GM19035 (cell line): ENCODE measurements around the gene ANKRD18A.
A peak's percentile ranks its signal among the peaks of the same experiment; 100 is the strongest.

ENCODE experiments used
- ATAC-seq: cut with Tn5 transposase; IDR thresholded peaks from one replicate; pipeline ENCODE4 v1.9.1; 2021; ENCODE audit not compliant: unreplicated experiment

Gene ANKRD18A

DNA sequence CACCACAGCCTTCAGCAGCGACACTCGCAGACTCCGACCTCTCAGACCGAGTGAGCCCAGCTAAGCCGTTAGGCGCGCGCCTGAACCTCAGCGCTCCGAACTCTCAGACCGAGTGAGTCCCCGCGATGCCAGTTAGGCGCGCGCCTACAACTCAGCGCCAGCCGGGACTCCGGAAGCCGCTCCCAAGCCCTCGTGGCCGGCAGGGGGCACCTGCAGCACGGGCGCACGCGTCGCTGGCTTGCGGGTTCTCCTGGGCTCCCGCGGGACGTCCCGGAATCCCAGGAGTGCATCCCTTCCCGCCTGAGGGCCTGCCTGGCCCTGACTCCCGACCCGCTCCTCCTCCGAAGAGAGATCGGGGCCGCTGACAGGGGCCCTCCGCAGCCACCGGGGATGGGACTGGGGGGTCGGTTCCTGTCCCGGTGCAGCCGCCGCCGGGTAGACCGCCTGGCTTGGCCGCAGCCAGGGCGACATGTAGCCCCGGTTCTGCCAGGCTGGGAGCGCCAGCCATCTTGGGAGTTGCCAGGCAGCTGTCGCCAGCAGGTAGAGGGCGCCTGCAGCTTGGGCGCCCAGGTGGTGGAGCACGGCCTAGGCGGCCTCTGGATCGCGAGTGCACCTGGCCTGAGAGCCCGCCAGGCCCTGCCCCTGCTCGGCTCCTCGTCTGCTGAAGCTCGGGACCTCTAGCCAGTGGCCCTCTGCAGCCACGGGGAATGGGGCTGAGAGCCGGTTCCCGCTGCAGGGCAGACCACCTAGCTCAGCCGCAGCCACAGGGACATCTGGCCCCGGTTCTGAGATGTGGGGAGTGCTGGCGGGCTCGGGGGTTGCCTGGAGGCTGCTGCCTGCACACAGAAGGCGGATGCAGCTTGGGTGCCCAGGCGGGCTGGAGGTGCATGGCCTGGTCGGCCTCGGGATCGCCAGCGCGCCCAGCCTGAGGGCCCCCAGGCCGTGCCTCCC is at the start of gene ANKRD18A:
Gene ANKRD18A, minus strand, starts transcription at position 114 of the 951 bp plus-strand sequence. CDS start 311 bp downstream, outside the sequence.
- peak; percentile 66 for ATAC-seq

DNA sequence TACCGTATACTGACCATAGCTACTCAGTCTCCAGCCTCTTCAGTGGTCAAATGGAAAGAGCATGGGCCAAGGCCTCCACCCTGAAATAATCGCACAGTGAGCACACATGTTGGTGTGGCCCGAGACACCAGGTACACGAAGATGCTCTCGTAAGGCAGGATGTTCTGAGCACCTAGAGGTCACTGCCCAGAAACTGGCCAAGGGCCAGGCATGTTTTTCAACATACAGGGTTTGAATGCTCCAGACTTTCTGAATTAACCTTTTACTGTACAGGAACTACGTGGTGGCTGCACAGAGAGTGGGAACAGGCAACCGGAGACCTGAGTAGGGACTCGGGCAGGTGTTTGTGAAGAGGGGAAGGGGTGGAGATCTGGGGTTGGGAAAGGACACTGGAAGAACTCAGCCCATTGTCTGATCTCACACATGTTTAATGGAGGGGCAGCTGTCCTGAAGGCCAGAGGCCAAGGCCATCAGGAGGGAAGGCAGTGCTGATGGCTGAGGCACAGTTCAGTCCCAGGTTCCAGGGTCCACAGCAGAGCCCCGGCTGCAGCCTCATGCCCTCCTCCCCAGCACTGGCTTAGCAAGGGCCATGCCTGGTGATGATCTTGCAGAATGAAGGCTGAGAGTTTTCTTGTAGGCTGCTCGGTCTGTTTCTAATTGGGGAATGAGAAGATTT is 48.5 kb upstream of the ANKRD18A start:
- ATAC-seq = no peak

DNA sequence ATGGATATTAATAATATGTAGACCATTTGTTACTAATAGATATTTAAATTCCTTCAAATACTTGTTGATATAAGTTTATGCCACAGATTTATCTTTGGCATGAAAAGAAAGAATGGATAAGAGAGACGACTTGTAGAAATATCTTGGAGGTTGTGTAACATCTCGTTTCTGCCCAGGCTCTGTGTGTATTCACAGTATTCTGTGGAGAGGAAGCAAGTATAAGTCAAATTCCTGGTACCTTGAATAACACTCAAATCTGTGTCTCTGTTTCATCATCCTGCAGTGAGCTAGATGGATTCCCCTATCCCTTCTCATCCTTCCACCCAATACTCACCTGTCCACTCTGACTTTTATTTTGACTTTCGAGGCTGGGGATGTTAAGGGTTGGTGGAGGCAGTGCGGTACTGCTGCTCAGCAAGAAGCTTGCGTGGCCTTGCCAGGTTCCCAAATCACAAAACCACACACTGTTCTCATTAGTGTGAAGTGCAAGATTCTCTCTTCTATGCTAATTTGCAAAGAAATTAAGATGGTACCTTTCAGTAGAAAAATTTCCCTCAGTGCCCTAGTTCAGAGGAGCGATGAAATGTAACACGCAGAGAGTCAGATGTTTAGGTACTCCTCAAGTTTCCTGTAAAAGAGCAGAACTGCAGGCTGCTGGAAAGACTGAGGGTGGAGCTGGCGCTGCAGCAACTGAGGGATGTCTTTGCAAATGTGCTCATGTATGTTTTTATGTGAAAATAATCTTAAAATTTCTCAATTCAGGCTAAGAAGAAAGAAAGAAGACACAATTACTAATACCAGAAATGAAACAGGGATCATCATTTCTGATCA is 42.6 kb upstream of the ANKRD18A start:
- no peak for ATAC-seq

DNA sequence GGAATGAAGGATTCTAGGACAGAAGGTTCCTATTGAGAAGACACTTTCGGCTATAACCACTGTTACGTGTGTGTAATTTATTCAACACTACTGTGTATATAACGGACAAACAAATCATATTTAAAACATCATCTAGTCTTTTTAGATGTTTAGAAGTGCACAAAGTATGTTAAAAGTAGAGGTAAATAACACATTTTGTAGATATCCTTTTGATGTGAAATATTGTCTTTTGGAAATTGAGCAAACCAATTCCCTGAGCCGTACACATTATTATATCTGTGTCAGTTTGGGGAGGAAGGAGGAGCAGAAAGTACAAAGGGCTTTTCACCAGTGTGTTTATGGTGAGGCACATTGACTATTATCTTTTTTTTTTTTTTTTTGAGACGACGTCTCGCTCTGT is 39.1 kb upstream of the ANKRD18A start:
- ATAC-seq = no peak

DNA sequence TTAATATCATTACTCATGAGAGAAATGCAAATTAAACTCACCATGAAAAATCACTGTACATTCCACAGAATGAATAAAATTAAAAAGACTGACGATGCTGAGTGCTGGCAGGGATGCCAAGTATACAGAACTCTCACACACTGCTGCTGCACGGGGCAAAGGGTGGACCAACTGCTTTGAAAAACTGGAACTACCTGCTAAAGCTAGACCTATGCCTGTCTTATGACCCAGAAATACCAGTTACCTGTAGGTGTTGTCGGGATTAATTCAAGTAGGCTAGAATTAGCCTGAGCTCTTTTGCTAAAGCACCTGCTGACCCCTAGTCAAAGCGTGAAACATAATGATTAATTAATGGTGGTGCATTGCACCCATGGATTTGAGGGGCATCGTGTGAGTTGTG is 36.5 kb upstream of the ANKRD18A start:
- no peak for ATAC-seq

DNA sequence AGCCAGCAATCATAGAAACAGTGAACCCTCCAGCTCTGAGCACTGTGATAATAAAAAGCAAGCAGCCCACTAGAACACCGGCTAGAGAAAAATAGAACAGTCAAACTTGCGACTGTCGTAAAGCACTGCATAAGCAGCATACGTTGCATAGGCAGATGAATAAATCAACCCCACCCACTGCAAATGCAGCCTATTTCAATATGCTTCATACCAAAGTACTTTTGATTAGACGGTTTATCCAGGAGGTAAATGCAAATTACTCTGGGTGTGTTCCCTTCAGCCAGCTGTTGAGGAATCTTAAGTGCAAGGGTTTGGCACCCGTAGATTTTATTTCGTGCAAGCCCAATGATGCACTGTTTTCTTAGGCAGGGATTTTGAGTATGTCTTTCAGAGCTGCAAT is 32.1 kb upstream of the ANKRD18A start:
- no peak for ATAC-seq

DNA sequence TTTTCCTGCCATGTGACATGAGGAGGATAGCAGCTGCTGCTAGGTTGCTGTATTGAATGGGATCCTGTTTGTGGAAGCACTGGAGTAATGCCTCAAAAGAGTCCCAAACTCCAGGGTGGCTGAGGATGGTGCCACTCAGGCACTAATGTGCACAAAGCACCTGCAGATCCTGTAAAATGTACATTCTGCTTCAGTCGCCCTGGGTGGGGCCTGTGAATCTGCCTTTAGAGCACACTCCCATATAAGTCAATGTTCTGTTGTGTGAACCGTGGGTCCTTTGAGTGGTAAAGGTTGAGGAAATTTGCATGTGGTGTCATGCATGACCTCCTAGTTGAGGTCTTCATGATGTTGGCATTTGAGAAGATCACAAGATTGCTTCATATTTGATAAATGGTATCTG is 31.6 kb upstream of the ANKRD18A start:
- no peak for ATAC-seq

DNA sequence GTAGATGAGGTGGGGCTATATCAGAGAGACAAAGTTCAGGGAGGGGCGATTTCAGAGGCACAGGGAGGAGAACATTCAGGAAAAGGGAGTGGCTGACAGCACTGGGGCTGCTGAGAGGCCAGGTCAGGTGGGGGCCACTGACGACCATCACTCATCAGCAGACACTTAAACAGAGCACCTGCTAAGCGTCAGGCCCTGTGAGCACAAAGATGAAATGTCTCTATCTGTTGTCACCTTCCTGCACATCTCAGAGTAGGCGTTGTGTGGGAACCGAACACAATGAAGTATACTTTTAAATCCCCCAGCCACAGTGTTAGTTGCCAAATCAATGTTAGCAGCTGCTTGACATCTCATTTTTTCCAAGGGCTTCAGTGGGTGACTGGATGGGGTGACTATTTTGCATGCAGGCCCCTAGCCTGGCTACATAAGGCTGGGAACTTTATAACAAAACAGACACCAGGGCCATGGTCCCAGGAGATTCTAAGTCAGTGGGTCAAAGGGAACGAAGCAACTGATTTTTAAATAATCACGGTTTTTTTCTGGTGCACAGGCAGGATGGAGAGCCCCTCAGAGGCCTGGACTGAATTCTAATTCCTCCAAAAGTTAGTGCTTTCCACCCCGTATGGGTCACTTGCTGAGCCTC is 31.1 kb upstream of the ANKRD18A start:
- ATAC-seq = no peak

DNA sequence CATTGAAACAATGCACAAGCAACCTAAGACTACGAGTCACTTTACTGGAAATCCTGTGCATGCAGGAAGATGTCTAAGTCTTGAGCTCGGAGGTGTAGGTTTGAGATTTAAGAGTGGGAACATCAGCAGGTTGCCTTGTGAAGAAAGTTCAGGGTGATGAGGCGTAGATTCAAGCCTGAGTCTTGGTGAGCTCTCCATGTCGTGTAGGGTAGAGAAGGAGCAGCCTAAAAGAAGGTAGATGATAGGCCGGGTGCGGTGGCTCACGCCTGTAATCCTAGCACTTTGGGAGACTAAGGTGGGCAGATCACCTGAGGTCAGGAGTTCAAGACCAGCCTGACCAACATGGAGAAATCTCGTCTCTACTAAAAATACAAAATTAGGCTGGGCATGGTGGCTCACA is 30.2 kb upstream of the ANKRD18A start:
- ATAC-seq = no peak

DNA sequence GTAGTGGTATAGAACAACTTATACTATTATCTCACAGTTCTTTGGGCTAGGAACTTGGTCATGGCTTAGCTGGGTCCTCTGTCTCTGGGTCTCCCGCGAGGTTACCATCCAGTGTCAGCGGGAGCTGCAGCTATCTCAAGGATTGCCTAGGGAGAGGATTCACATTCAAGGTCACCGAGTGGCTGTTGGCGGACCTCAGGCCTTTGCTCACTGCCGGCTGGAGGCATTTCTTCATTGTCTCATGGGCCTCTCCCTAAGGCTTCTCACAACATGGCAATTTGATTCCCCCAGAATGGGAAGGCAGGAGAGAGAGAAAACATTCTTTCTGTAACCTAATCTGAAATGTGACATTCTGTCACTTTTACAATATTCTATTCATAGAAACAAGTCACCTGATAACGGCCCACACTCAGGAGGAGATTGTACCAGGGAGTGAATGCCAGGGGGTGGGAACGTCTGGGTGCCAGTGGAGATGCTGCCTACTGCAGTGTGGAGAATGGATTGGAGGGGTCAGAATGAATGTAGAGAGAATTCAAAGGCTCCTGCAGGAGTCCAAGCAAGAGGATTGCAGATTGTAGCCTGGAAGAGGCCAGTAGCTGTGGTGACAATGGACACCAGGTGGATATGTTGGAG is 29.5 kb upstream of the ANKRD18A start:
- ATAC-seq = no peak

DNA sequence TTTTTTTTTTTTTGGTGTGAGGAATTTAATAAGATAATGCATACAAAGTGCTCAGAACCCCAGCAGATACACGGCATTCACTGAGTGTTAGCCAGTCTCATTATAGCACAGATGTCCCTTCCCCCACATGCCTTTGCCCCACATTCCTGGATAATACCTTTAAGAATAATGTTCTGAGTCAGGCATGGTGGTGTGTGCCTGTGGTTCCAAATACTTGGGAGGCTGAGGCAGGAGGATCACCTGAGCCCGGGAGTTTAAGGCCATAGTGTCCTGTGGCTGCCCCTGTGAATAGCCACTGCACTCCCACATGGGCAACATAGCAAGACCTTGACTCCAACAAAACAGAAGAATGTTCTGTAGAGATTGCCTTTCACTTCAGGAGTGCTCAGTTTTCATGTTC is 24.2 kb upstream of the ANKRD18A start:
- ATAC-seq = no peak

DNA sequence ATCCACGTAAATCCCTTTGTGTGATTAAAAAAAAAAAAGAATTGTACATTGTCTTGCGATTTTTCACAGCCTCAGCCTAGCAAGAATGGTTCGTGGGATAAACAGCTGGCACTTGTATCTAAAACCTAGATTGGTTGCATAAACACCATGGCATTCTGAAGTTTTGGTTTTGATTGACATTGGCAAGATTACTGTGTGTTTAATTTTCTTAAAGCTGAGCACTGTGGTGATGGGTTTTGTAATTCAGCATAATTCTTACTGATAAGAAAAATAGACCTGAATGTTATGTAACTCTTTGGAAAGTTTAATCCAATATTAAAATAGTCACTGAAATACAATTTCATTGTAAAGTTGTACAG is 23.4 kb upstream of the ANKRD18A start:
- no peak for ATAC-seq

DNA sequence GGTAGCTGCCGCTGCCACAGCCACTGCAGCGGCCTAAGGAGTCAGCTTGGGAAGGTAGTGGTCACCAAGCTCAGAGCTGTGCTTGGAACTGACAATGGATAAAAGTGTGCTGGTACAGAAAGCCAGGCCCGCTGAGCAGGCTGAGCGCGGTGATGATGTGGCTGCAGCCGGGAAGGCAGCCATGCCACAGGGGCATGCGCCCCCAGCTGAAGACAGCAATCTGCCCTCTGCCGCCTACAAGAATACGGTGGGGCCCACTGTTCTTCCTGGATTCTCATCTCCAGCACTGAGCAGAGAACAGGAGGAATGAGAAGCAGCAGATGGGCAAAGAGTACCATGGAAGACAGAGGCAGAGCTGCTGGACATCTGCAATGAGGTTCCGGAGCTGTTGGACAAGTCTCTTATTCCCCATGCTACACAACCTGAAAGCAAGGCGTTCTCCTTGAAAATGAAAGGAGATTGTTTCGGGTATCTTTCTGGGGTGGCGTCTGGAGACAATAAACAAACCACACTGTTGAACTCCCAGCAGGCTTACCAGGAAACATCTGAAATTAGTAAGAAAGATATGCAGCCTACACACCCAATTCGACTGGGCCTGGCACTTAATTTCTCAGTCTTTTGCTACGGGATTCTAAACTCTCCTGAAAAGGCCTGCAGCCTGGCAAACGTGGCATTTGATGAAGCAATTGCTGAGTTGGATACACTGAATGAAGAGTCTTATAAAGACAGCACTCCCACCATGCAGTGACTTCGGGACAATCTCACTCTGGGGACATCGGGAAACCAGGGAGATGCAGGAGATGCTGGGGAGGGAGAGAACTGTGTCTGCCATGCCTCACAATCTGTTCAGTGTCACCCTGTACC is 22.8 kb upstream of the ANKRD18A start:
- no peak for ATAC-seq

DNA sequence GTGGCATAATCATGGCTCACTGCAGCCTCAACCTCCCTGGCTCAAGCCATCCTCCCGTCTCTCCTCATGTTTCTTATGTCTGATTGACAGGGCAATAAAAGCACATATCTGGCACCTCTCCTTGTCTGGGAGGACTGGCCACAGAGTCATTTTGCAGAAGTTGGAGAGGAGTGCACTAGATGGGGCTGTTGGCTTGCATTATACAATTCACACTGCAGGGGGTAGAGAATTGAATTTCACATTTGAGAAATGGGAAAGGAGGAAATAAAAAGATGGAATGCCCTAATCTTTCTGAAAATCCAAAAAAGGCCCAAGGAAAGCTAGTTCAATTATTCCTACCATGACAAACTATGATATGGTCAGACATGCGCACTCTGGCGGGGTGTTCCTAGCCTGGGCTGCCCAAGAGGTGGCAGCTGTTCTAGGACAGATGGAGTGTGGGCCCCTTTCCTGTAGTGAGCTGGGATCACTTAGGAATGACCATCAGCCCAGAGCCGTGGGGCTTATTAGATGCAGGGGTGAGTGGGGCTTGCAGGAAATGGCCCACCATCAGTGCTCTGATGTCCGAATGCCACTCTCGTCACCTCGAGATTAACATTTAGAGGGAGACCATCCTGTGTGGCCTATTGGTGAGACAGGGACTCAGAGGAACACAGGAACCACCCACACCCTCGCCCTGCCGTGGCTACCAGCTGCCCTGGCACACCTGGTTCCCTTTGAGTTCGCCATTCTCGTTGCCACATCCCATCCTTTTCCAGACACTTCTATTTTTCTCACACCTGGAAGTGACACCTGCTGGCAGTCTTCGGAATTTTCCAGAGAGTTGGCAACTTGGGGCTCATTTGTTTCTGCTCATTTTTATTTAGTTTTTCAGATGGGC is 21.8 kb upstream of the ANKRD18A start:
- ATAC-seq = no peak

DNA sequence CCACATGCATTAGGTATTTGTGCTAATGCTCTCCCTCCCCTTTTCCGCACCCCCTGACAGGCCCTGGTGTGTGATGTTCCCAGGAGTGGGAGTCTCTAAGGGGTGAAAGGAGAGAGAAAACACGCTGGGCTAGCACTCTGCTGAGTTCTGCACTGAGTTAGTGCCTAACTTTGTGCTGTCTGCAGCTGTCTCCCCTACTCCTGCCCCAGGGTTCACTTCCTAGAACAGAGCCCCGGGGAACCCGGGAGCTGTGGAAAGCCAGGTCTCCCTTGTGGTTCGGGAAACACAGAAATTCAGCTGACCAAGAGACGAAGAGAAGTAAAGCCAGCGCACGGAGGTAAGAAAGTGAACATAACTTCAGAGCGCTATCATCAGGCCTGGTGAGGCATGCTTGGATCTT is 20.7 kb upstream of the ANKRD18A start:
- no peak for ATAC-seq

DNA sequence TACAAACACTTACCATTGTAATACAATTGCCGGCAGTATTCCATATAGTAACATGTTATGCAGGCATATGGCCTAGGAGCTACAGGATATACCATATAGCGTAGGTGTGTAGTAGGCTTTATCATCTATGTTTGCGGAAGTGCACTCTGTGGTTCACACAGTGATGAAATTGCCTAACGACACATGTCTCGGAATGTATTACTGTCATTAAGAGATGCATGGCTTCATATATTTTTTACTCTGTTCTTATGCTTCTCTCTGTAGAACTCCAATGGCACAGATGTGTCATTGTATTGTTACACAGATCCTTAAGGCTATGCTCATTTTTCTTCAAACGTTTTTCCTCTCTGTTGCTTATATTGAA is 19.2 kb upstream of the ANKRD18A start:
- no peak for ATAC-seq

DNA sequence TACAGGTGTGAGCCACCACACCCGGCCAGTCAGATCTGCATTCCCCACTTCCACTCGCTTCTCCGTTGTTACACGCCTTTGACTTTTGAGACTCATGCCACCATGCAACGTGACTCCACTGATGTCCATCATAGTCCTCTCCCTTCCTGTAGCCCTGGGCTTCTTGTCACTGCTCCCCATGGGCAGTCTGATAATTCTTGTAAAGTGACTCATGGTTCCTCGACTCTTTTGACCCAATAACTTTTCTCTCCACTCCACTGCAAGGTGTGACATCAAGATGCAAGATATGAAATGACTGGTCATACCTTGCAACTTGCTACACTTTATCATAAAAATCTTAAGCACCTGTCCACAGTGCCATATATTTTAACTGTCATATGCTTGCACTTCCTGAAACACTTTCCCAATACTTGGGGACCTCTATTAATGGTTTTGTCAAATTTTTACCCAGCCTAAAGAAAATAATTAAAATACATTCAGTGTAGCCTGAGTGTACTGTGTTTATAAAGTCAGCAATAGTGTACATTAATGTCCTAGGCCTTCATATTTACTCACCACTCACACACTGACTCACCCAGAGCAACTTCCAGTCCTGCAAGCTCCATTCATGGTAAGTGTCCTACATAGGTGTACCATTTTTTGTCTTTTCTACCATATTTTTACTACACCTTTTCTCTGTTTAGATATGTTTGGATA is 18.6 kb upstream of the ANKRD18A start:
- ATAC-seq = no peak

DNA sequence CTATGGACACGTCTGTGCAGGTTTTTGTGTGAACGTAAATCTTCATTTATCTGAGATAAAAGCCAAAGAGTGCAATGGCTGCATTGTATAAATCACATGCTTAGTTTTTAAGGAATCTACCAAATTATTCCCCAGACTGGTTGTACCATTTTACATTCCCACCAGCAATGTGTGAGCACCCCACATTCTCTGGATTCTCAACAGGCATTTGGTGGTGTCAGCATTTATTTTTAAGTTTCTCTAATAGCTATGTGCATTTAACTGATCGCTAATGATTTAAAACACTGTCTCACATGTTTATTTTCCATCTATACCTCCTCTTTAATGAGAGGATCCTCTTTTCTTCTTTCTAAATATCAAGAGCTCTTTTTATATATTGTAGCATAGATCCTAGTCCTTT is 13.9 kb upstream of the ANKRD18A start:
- ATAC-seq = no peak
